ENCODE data around the gene FADS2. TPM values are rescaled to one million over a fixed set of nuclear protein-coding genes. Genes with fewer than 3 reads are reported as not detected.

Gene FADS2
- total and polyA plus RNA-seq, 4 donors, result 44.5 to 165 (median 78.8) TPM

DNA sequence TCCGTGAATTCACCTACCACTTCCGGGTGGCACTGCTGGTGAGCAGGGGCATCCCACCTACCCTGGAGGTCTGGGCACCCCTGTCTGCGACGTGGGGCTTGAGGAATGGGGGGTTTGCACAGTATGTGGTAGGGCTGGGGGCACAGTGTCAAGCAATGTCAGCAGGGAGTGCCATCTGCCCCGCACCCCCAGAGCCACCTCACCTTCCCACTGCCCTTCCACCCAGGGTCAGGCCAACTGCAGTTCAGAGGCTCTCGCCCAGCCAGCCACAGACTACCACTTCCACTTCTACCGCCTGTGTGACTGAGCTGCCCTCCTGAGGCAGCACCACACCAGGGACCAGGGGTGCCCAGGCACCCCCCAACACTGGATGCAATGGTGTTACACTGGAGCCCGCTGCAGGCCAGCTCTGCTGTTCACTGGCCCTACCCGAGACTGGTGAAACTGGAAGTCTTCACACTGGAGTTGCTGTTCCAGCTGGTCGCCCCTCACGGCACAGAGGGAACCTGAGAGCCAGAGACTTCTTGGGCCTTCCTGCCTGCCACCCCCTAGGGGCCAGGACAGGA is 42.2 kb upstream of the FADS2 start:
- TF ChIP-seq, protein P1, sequence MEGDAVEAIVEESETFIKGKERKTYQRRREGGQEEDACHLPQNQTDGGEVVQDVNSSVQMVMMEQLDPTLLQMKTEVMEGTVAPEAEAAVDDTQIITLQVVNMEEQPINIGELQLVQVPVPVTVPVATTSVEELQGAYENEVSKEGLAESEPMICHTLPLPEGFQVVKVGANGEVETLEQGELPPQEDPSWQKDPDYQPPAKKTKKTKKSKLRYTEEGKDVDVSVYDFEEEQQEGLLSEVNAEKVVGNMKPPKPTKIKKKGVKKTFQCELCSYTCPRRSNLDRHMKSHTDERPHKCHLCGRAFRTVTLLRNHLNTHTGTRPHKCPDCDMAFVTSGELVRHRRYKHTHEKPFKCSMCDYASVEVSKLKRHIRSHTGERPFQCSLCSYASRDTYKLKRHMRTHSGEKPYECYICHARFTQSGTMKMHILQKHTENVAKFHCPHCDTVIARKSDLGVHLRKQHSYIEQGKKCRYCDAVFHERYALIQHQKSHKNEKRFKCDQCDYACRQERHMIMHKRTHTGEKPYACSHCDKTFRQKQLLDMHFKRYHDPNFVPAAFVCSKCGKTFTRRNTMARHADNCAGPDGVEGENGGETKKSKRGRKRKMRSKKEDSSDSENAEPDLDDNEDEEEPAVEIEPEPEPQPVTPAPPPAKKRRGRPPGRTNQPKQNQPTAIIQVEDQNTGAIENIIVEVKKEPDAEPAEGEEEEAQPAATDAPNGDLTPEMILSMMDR (IDR thresholded peaks at IDR 0.05; ENCODE audit: control extremely low read depth, extremely low read depth), result no peak
- ATAC-seq (ENCODE audit: insufficient read depth, low FRiP score) (no peak), DNase-seq (no peak)
- H3K4me1 ChIP-seq (ENCODE audit: control insufficient read depth in 5 of 5, insufficient read depth in 5 of 5, low read length in 5 of 5), result no peaks in the 10 kb centered on the region
- H3K4me3 ChIP-seq, result no peak overlapping the region
- 92 to 98% methylated on average over 10 to 11 of the region's 11 CpGs for WGBS, 2 donors
- no peak overlapping the region for H3K9ac ChIP-seq (ENCODE audit: insufficient read depth in 1 of 2, low read length in 2 of 2)
- no peak overlapping the region for H3K27ac ChIP-seq (ENCODE audit: low read depth in 1 of 2, low read length in 1 of 2)
- peaks cover 6 to 62% (median 34%) of the 10 kb centered on the region in 4 donors for H3K36me3 ChIP-seq (ENCODE audit: control insufficient read depth in 4 of 4, insufficient read depth in 4 of 4, low read length in 4 of 4)
- H3K27me3 ChIP-seq (ENCODE audit: control insufficient read depth in 3 of 3, insufficient read depth in 3 of 3, low read length in 2 of 3), result no peaks in the 10 kb centered on the region
- H3K9me3 ChIP-seq (ENCODE audit: control insufficient read depth in 4 of 4, insufficient read depth in 3 of 4, low read length in 3 of 4), result no peaks in the 10 kb centered on the region

DNA sequence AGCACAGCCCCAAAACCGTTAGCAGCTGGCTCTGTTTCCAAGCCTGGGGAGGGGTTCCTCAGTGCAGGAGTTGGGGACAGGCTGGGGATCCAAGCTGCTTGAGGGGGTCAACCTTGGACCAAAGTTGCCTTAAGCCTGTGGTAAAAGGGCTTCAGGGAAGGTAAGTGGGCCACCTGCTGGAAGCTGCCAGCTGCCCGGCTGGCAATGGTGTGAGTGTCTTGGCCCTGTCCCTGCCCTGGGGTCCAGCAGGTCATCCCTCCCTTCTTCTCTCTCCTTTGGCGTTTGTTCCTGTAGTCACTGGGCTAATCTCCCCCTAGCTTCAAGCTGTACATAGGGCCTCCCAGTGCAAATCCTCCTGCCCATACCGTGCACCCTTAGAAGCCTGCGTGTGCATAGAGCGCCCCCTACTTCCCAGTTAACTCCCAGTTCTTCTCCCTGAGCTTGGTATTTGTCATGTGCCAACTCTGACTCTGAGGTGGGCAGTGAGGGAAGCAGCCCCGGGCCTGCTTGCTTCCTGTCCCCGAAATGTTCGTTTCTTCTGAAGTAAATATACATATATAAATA is 40.1 kb upstream of the FADS2 start:
- no peak overlapping the region for H3K4me3 ChIP-seq
- WGBS, 2 donors, result 59 to 60% methylated on average over 9 of the region's 9 CpGs
- TF ChIP-seq, protein P1 (IDR thresholded peaks at IDR 0.05; ENCODE audit: control extremely low read depth, extremely low read depth), result no peak
- peak; percentile 43 to 57 (median 53) for DNase-seq
- H3K27me3 ChIP-seq (ENCODE audit: control insufficient read depth in 3 of 3, insufficient read depth in 3 of 3, low read length in 2 of 3), result no peaks in the 10 kb centered on the region
- ATAC-seq (ENCODE audit: insufficient read depth, low FRiP score), result no peak
- peaks cover 6 to 60% (median 33%) of the 10 kb centered on the region in 4 donors for H3K36me3 ChIP-seq (ENCODE audit: control insufficient read depth in 4 of 4, insufficient read depth in 4 of 4, low read length in 4 of 4)
- no peak overlapping the region for H3K9ac ChIP-seq (ENCODE audit: insufficient read depth in 1 of 2, low read length in 2 of 2)
- peaks cover 0 to 7% (median 0%) of the 10 kb centered on the region in 5 donors for H3K4me1 ChIP-seq (ENCODE audit: control insufficient read depth in 5 of 5, insufficient read depth in 5 of 5, low read length in 5 of 5)
- no peaks in the 10 kb centered on the region for H3K9me3 ChIP-seq (ENCODE audit: control insufficient read depth in 4 of 4, insufficient read depth in 3 of 4, low read length in 3 of 4)
- no peak overlapping the region for H3K27ac ChIP-seq (ENCODE audit: low read depth in 1 of 2, low read length in 1 of 2)

DNA sequence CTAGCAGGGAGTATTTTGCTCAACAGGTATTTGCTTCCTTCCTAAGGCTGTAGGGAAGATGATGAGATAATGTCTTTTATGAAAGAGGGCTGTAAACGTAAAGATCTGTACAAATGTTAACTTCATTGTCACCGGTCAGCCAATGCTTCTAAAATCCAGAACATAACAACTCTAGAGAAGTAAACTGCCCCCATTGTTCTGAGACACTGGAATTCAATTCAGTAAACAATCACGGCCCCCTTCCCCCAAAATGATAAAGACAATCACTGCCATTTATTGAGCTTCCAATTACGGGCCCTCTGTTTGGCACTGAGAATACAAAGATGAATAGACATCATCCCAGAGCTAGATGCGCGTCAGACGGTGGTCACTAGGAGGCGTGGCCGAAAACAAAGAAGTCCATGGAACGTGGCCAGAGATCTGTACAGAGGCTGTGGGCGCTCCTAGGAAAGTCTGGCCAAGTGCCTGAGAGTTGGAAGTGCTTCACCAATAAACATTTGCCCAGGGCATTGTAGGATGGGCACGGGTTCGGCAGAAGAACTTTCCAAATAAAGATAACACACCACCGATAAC is 36.3 kb upstream of the FADS2 start:
- 4 to 6% methylated on average over 14 of the region's 14 CpGs for WGBS, 2 donors
- peak; percentile 19 for ATAC-seq (ENCODE audit: insufficient read depth, low FRiP score)
- Histone ChIP-seq H3K27ac (ENCODE audit: low read depth in 1 of 2, low read length in 1 of 2) (peak overlapping the region; percentile 94 to 97), H3K36me3 (ENCODE audit: control insufficient read depth in 4 of 4, insufficient read depth in 4 of 4, low read length in 4 of 4) (peaks cover 6 to 41% (median 23%) of the 10 kb centered on the region in 4 donors), H3K9ac (ENCODE audit: insufficient read depth in 1 of 2, low read length in 2 of 2) (peak overlapping the region; percentile 97 to 99), H3K27me3 (ENCODE audit: control insufficient read depth in 3 of 3, insufficient read depth in 3 of 3, low read length in 2 of 3) (no peaks in the 10 kb centered on the region), H3K4me3 (peak overlapping the region; percentile 68), H3K9me3 (ENCODE audit: control insufficient read depth in 4 of 4, insufficient read depth in 3 of 4, low read length in 3 of 4) (no peaks in the 10 kb centered on the region), H3K4me1 (ENCODE audit: control insufficient read depth in 5 of 5, insufficient read depth in 5 of 5, low read length in 5 of 5) (peaks cover 0 to 20% (median 3%) of the 10 kb centered on the region in 5 donors)
- TF ChIP-seq, protein P1 (IDR thresholded peaks at IDR 0.05; ENCODE audit: control extremely low read depth, extremely low read depth), result no peak
- DNase-seq, result peak; percentile 92 to 96 (median 96)
